ENCODE results near the gene FBXO31. TPM values are rescaled to one million over a fixed set of nuclear protein-coding genes. Genes with fewer than 3 reads are reported as not detected.

FBXO31 gene
- total RNA-seq, 1 donor from 2014 or later: 28.9 TPM

- no peak for DNase-seq (ENCODE audit: low read depth)
- Histone ChIP-seq H3K4me3 (ENCODE audit: low read depth, low read length) (no peak overlapping the region), H3K27me3 (ENCODE audit: control insufficient read depth, insufficient read depth, low read length) (no peaks in the 10 kb centered on the region), H3K36me3 (ENCODE audit: control insufficient read depth, insufficient read depth, low read length) (no peaks in the 10 kb centered on the region)
- TF ChIP-seq CTCF (IDR thresholded peaks at IDR 0.05; ENCODE audit: insufficient read depth, low read length, poor library complexity, severe bottlenecking): no peak
Measured at GRCh38 chr16:87333101-87333500, 50.5 kb downstream of the FBXO31 start.

- TF ChIP-seq CTCF (IDR thresholded peaks at IDR 0.05; ENCODE audit: insufficient read depth, low read length, poor library complexity, severe bottlenecking): no peak
- Histone ChIP-seq H3K36me3 (ENCODE audit: control insufficient read depth, insufficient read depth, low read length) (no peaks in the 10 kb centered on the region), H3K4me3 (ENCODE audit: low read depth, low read length) (no peak overlapping the region), H3K27me3 (ENCODE audit: control insufficient read depth, insufficient read depth, low read length) (no peaks in the 10 kb centered on the region)
- DNase-seq (ENCODE audit: low read depth): no peak
Measured at GRCh38 chr16:87332150-87332549, 51.4 kb downstream of the FBXO31 start.

- Histone ChIP-seq H3K4me3 (ENCODE audit: low read depth, low read length) (no peak overlapping the region), H3K36me3 (ENCODE audit: control insufficient read depth, insufficient read depth, low read length) (no peaks in the 10 kb centered on the region), H3K27me3 (ENCODE audit: control insufficient read depth, insufficient read depth, low read length) (no peaks in the 10 kb centered on the region)
- no peak for TF ChIP-seq CTCF (IDR thresholded peaks at IDR 0.05; ENCODE audit: insufficient read depth, low read length, poor library complexity, severe bottlenecking)
- no peak for DNase-seq (ENCODE audit: low read depth)
Measured at GRCh38 chr16:87331241-87331801, 52.3 kb downstream of the FBXO31 start.

GRCh38 chr16:87330646-87331045, 52.9 kb downstream of the FBXO31 start:
- no peak overlapping the region for H3K4me3 ChIP-seq (ENCODE audit: low read depth, low read length)
- TF ChIP-seq CTCF (IDR thresholded peaks at IDR 0.05; ENCODE audit: insufficient read depth, low read length, poor library complexity, severe bottlenecking): no peak
- no peaks in the 10 kb centered on the region for H3K27me3 ChIP-seq (ENCODE audit: control insufficient read depth, insufficient read depth, low read length)
- no peak for DNase-seq (ENCODE audit: low read depth)
- H3K36me3 ChIP-seq (ENCODE audit: control insufficient read depth, insufficient read depth, low read length): no peaks in the 10 kb centered on the region

GRCh38 chr16:87330257-87330624, 53.3 kb downstream of the FBXO31 start:
- H3K27me3 ChIP-seq (ENCODE audit: control insufficient read depth, insufficient read depth, low read length): no peaks in the 10 kb centered on the region
- TF ChIP-seq CTCF (IDR thresholded peaks at IDR 0.05; ENCODE audit: insufficient read depth, low read length, poor library complexity, severe bottlenecking): no peak
- no peak overlapping the region for H3K4me3 ChIP-seq (ENCODE audit: low read depth, low read length)
- DNase-seq (ENCODE audit: low read depth): no peak
- no peaks in the 10 kb centered on the region for H3K36me3 ChIP-seq (ENCODE audit: control insufficient read depth, insufficient read depth, low read length)
